PC-3 (cell line): ENCODE results near the gene KMT2E. TPM values are rescaled to one million over a fixed set of nuclear protein-coding genes. Genes with fewer than 3 reads are reported as not detected.

ENCODE experiments used
- ATAC-seq: fragments of 200-7000 bp; cut with Tn5 transposase; 2 replicates; pipeline ENCODE4 v1.9.1; 2020; ENCODE audit warnings: mild to moderate bottlenecking, moderate library complexity
- BruUV-seq: library from RNA; stranded (reverse); fragments of 400-500 nt; replicated peaks from 2 replicates; lab custom pipeline; 2021; lab: Mats Ljungman, UMichigan
- CTCF ChIA-PET: fragments of 300-600 bp; sonication (Branson Sonifier 250); formaldehyde crosslinking; loops from one replicate; lab custom pipeline; 2022; ENCODE audit warnings: antibody characterized with exemption; lab: Charles Lee
- POLR2A ChIA-PET: fragments of 300-600 bp; sonication (Branson Sonifier 250); formaldehyde crosslinking; loops from one replicate; lab custom pipeline; 2022; ENCODE audit warnings: antibody characterized with exemption; ENCODE audit not compliant: unreplicated experiment; lab: Charles Lee
- DNase-seq: peaks from one replicate; pipeline ENCODE4 v3.0.0-alpha.2; 2015
- H2AFZ ChIP-seq: fragments of 300-600 bp; sonication (generic); 2 replicates; pipeline ENCODE4 v1.6.0; 2016; ENCODE audit warnings: antibody characterized with exemption, low read length
- H3F3A ChIP-seq: fragments of 300-600 bp; sonication (generic); one replicate; pipeline ENCODE4 v1.6.0; 2017; ENCODE audit warnings: antibody characterized with exemption, low read length, control low read depth, mild to moderate bottlenecking; ENCODE audit not compliant: unreplicated experiment
- H3K27ac ChIP-seq: fragments of 300-600 bp; sonication (generic); 2 replicates; pipeline ENCODE4 v1.5.1; 2016; ENCODE audit warnings: mild to moderate bottlenecking, low read length
- H3K27me3 ChIP-seq: fragments of 300-600 bp; sonication (generic); 2 replicates; pipeline ENCODE4 v1.6.1; 2016; ENCODE audit warnings: low read length, mixed read lengths
- H3K36me3 ChIP-seq: fragments of 300-600 bp; sonication (generic); 2 replicates; pipeline ENCODE4 v1.6.1; 2016; ENCODE audit warnings: low read depth, mixed run types, low read length, mixed read lengths
- H3K4me1 ChIP-seq: fragments of 300-600 bp; sonication (generic); 2 replicates; pipeline ENCODE4 v1.5.1; 2016; ENCODE audit warnings: low read length; ENCODE audit not compliant: insufficient read depth
- H3K4me2 ChIP-seq: fragments of 300-600 bp; sonication (generic); 2 replicates; pipeline ENCODE4 v1.6.0; 2016; ENCODE audit warnings: low read length
- H3K4me3 ChIP-seq: fragments of 300-600 bp; sonication (generic); 2 replicates; pipeline ENCODE4 v1.5.1; 2016; ENCODE audit warnings: mild to moderate bottlenecking, low read length, mixed read lengths
- H3K79me2 ChIP-seq: fragments of 300-600 bp; sonication (generic); 2 replicates; pipeline ENCODE4 v1.6.1; 2017; ENCODE audit warnings: low read length, mixed read lengths
- H3K9ac ChIP-seq: fragments of 300-600 bp; sonication (generic); 2 replicates; pipeline ENCODE4 v1.6.0; 2016; ENCODE audit warnings: mild to moderate bottlenecking, low read length
- H3K9me2 ChIP-seq: fragments of 300-600 bp; sonication (generic); replicated peaks from 2 replicates; pipeline ENCODE4 v1.6.1; 2016; ENCODE audit warnings: mixed run types, low read length, mixed read lengths
- H3K9me3 ChIP-seq: fragments of 300-600 bp; sonication (generic); 2 replicates; pipeline ENCODE4 v1.6.1; 2016; ENCODE audit warnings: low read length, mixed read lengths
- H4K20me1 ChIP-seq: fragments of 300-600 bp; sonication (generic); 2 replicates; pipeline ENCODE4 v1.6.1; 2016; ENCODE audit warnings: low read length, mixed read lengths
- CTCF ChIP-seq: fragments of 300-600 bp; sonication (generic); conservative IDR thresholded peaks from 2 replicates; pipeline ENCODE4 v1.5.1; 2017; ENCODE audit warnings: antibody characterized with exemption, low read depth, mild to moderate bottlenecking, low read length
- EZH2 ChIP-seq: fragments of 300-600 bp; sonication (generic); IDR thresholded peaks from one replicate; pipeline ENCODE4 v1.6.1; 2017; ENCODE audit warnings: antibody characterized with exemption, mild to moderate bottlenecking, low read length; ENCODE audit not compliant: unreplicated experiment
- EZH2phosphoT487 ChIP-seq: fragments of 300-600 bp; sonication (generic); IDR thresholded peaks from 2 replicates; pipeline ENCODE4 v1.6.1; 2018; ENCODE audit warnings: mild to moderate bottlenecking, antibody characterized with exemption, low read length, borderline replicate concordance
- intact Hi-C: fragments of 100-400 bp; cut with micrococcal nuclease; formaldehyde crosslinking; loops from 2 replicates; pipeline ENCODE4 v1.9.0; 2023
- total RNA-seq: library from RNA; depleted of rRNA; stranded (reverse); fragments of >200 nt; gene quantifications from 2 replicates; pipeline ENCODE4 v1.2.3, GENCODE V29; 2014

The KMT2E gene
- total RNA-seq, 1 experiment from 2014 or later = 21.8 TPM

GRCh38 chr7:104981672-104982037, 32.4 kb upstream of the KMT2E start:
- POLR2A ChIA-PET = interaction anchor here (0.7 to 1.0 kb wide), 2 partner anchors 12 to 32 kb away, joined by 3 to 4 read pairs; no protein-coding TSS in a partner anchor
- no peak overlapping the region for H3K9ac ChIP-seq

GRCh38 chr7:104982308-104983075, 31.5 kb upstream of the KMT2E start:
- POLR2A ChIA-PET = interaction anchor here (0.7 to 1.0 kb wide), 2 partner anchors 34 to 59 kb away, joined by 4 to 9 read pairs; no protein-coding TSS in a partner anchor
- H3K9me3 ChIP-seq = no peaks in the 10 kb centered on the region
- H3K36me3 ChIP-seq = no peaks in the 10 kb centered on the region
- no TSS peak for BruUV-seq
- peak overlapping the region; percentile 94 for H3K4me2 ChIP-seq
- CTCF ChIA-PET = interaction anchor here (0.6 to 1.0 kb wide), 2 partner anchors 25 to 284 kb away, joined by 3 read pairs; no protein-coding TSS in a partner anchor
- TF ChIP-seq CTCF = no peak
- no peaks in the 10 kb centered on the region for H3K27me3 ChIP-seq
- ATAC-seq (no peak), DNase-seq (no peak)
- peak overlapping the region; percentile 99 for H3K9ac ChIP-seq
- H4K20me1 ChIP-seq = no peaks in the 10 kb centered on the region
- intact Hi-C loops = loop anchor here (5.0 to 10.0 kb wide), 2 partner anchors 112 to 355 kb away; no protein-coding TSS in a partner anchor
- H2AFZ ChIP-seq = no peak overlapping the region
- H3K4me3 ChIP-seq = peak overlapping the region; percentile 81
- peaks cover 26% of the 10 kb centered on the region for H3K79me2 ChIP-seq
- peak overlapping the region; percentile 93 for H3K27ac ChIP-seq
- H3K9me2 ChIP-seq = no peaks in the 10 kb centered on the region
- H3K4me1 ChIP-seq = peaks cover 57% of the 10 kb centered on the region
- H3F3A ChIP-seq = peaks cover 12% of the 10 kb centered on the region

More at GRCh38 chr7:104981672-104982037, 32.4 kb upstream of the KMT2E start:
- no peak for DNase-seq
- CTCF ChIA-PET = interaction anchor here (0.6 to 1.5 kb wide), 6 partner anchors 26 to 285 kb away, joined by 3 to 12 read pairs (median 4); no protein-coding TSS in a partner anchor
- Histone ChIP-seq H3K9me2 (no peaks in the 10 kb centered on the region), H3F3A (peaks cover 12% of the 10 kb centered on the region), H3K4me1 (peaks cover 48% of the 10 kb centered on the region), H3K79me2 (peaks cover 26% of the 10 kb centered on the region), H3K27me3 (no peaks in the 10 kb centered on the region), H3K27ac (peak overlapping the region; percentile 93), H3K4me3 (no peak overlapping the region), H3K9me3 (no peaks in the 10 kb centered on the region), H3K4me2 (no peak overlapping the region), H3K36me3 (no peaks in the 10 kb centered on the region), H2AFZ (no peak overlapping the region), H4K20me1 (no peaks in the 10 kb centered on the region)
- no peak for TF ChIP-seq EZH2
- no peak for TF ChIP-seq CTCF
- no peak for TF ChIP-seq EZH2phosphoT487
- no TSS peak for BruUV-seq
- intact Hi-C loops = loop anchor here (1.0 to 10.0 kb wide), 6 partner anchors 36 to 448 kb away; no protein-coding TSS in a partner anchor
- ATAC-seq = no peak
